Endothelial cell of umbilical vein (primary cell): ENCODE data around the gene CEP97. TPM values are rescaled to one million over a fixed set of nuclear protein-coding genes. Genes with fewer than 3 reads are reported as not detected.

Source experiments
- BruUV-seq: library from RNA; stranded (reverse); fragments of 400-500 nt; replicated peaks from 2 replicates; lab custom pipeline; 2021; lab: Mats Ljungman, UMichigan
- CTCF ChIA-PET: fragments of 300-600, 350-600 bp; sonication (Branson Sonifier 250); formaldehyde crosslinking; loops from one replicate; lab custom pipeline; 2021; ENCODE audit warnings: antibody characterized with exemption, inconsistent platforms; lab: Charles Lee
- POLR2A ChIA-PET: fragments of 300-600, 350-600 bp; sonication (Branson Sonifier 250); formaldehyde crosslinking; loops from one replicate; lab custom pipeline; 2021; ENCODE audit warnings: antibody characterized with exemption, inconsistent platforms; lab: Charles Lee
- DNase-seq: peaks from one replicate; pipeline ENCODE4 v3.0.0-alpha.2; 2011; ENCODE audit warnings: low read depth, low spot score
- FAIRE-seq: peaks from 2 replicates; lab custom pipeline; 2011; peaks lifted over from hg19 to GRCh38; lab: Jason Lieb, UNC
- H2AFZ ChIP-seq: 2 replicates; pipeline ENCODE4 v1.6.0; 2012; ENCODE audit warnings: low read depth, low read length, control low read depth, inconsistent platforms
- H3K27ac ChIP-seq: 2 replicates; pipeline ENCODE4 v1.5.1; 2011; ENCODE audit warnings: low read depth, mild to moderate bottlenecking, control low read depth, low read length, moderate library complexity; ENCODE audit not compliant: insufficient read depth
- H3K27me3 ChIP-seq, 2 experiments: 2 replicates each; pipeline versions ENCODE4 v1.6.0 to v1.6.1; 2011; ENCODE audit warnings: low read length in 2 of 2, mixed read lengths in 1 of 2; ENCODE audit not compliant: control insufficient read depth in 2 of 2, insufficient read depth in 2 of 2
- H3K36me3 ChIP-seq, 2 experiments: 2 replicates in 1 of 2; 3 replicates in 1 of 2; pipeline ENCODE4 v1.5.1; 2011; ENCODE audit warnings: low read length in 2 of 2, mild to moderate bottlenecking in 1 of 2, moderate library complexity in 1 of 2; ENCODE audit not compliant: control insufficient read depth in 2 of 2, insufficient read depth in 2 of 2; ENCODE audit errors: extremely low read depth in 1 of 2
- H3K4me1 ChIP-seq: 3 replicates; pipeline ENCODE4 v1.5.1; 2011; ENCODE audit warnings: mild to moderate bottlenecking, low read length; ENCODE audit not compliant: control insufficient read depth, insufficient read depth; ENCODE audit errors: extremely low read depth
- H3K4me2 ChIP-seq: 2 replicates; pipeline ENCODE4 v1.6.1; 2011; ENCODE audit warnings: low read length, control low read depth, mixed read lengths; ENCODE audit not compliant: insufficient read depth
- H3K4me3 ChIP-seq, 3 experiments: fragments of 200-600 bp in 1 of 3; sonication (generic), shearing (Covaris generic) in 1 of 3; replicated peaks in 1 of 3; 2 replicates each; pipeline ENCODE4 v1.5.1; 2011 to 2016; ENCODE audit warnings: control low read depth in 3 of 3, low read length in 3 of 3, mild to moderate bottlenecking in 2 of 3, inconsistent platforms in 1 of 3, low read depth in 1 of 3, moderate library complexity in 1 of 3; ENCODE audit not compliant: insufficient read depth in 1 of 3
- H3K79me2 ChIP-seq: 2 replicates; pipeline ENCODE4 v1.6.0; 2012; ENCODE audit warnings: low read length, inconsistent platforms; ENCODE audit not compliant: control insufficient read depth, insufficient read depth
- H3K9ac ChIP-seq: replicated peaks from 2 replicates; pipeline ENCODE3; 2011; ENCODE audit warnings: low read length, control low read depth; ENCODE audit not compliant: insufficient read depth; ENCODE audit errors: extremely low read depth
- H3K9me1 ChIP-seq: replicated peaks from 3 replicates; pipeline ENCODE4 v1.6.0; 2011; ENCODE audit warnings: mild to moderate bottlenecking, low read length; ENCODE audit not compliant: control insufficient read depth, insufficient read depth; ENCODE audit errors: extremely low read depth
- H3K9me3 ChIP-seq: replicated peaks from 2 replicates; pipeline ENCODE4 v1.5.1; 2012; ENCODE audit warnings: low read length, inconsistent platforms; ENCODE audit not compliant: control insufficient read depth, insufficient read depth
- H4K20me1 ChIP-seq: replicated peaks from 2 replicates; pipeline ENCODE3; 2011; ENCODE audit warnings: mild to moderate bottlenecking, low read length; ENCODE audit not compliant: control insufficient read depth, insufficient read depth; ENCODE audit errors: extremely low read depth
- FOS ChIP-seq: IDR thresholded peaks from 2 replicates; pipeline ENCODE4 v1.6.1; 2011; ENCODE audit warnings: mild to moderate bottlenecking, low read length, moderate library complexity, borderline replicate concordance; ENCODE audit not compliant: insufficient read depth
- JUN ChIP-seq: IDR thresholded peaks from 2 replicates; pipeline ENCODE4 v1.6.1; 2011; ENCODE audit warnings: borderline replicate concordance, low read depth; ENCODE audit not compliant: insufficient read length, insufficient read depth
- MYC ChIP-seq: IDR thresholded peaks from one replicate; pipeline ENCODE4 v1.6.1; 2011; ENCODE audit warnings: mild to moderate bottlenecking, low read depth, low read length
- POLR2AphosphoS5 ChIP-seq: IDR thresholded peaks from 2 replicates; pipeline ENCODE4 v1.6.1; 2012; ENCODE audit warnings: low read depth, mild to moderate bottlenecking, control low read depth, low read length, moderate library complexity; ENCODE audit not compliant: insufficient read depth
- dilution Hi-C: fragments of 300-500 bp; cut with MboI; formaldehyde crosslinking; loops from one replicate; pipeline ENCODE4 v1.15.0; 2019; ENCODE audit warnings: low sequenced_read_pairs; ENCODE audit not compliant: extremely low pct_ligation_motif_present
- intact Hi-C: fragments of 100-400 bp; cut with micrococcal nuclease; formaldehyde crosslinking; loops from one replicate; pipeline ENCODE4 v1.10.0; 2022
- polyA plus RNA-seq, 4 experiments: library from polyadenylated mRNA; depleted of rRNA in 3 of 4; stranded (reverse) in 3 of 4; unstranded in 1 of 4; fragments of >200 nt; gene quantifications; 2 replicates each; pipeline versions ENCODE4 v1.2.1 to v1.2.3, GENCODE V29; 2011 to 2012; ENCODE audit warnings: missing spikeins in 1 of 4
- total RNA-seq: library from RNA; stranded (reverse); gene quantifications from 2 replicates; pipeline ENCODE4 v1.2.3, GENCODE V29; 2021
- TF ChIP-seq, protein P1 (sequence below), 2 donors: IDR thresholded peaks; 1 replicate in 1 of 2; 2 replicates in 1 of 2; pipeline ENCODE4 v1.5.1; 2011; ENCODE audit warnings: low read length in 2 of 2, mild to moderate bottlenecking in 2 of 2, moderate library complexity in 2 of 2, control low read depth in 1 of 2, inconsistent platforms in 1 of 2, low read depth in 1 of 2; ENCODE audit not compliant: insufficient read depth in 1 of 2; ENCODE audit errors: extremely low read depth in 1 of 2
- TF ChIP-seq, protein P2 (sequence below): IDR thresholded peaks from 2 replicates; pipeline ENCODE4 v1.6.1; 2011; ENCODE audit not compliant: insufficient read depth, insufficient read length

Gene CEP97
- total and polyA plus RNA-seq, 2 donors (not counting 3 experiments of a cell fraction or from before 2014, with no cell fraction given) = 1.9 to 10.3 TPM

DNA sequence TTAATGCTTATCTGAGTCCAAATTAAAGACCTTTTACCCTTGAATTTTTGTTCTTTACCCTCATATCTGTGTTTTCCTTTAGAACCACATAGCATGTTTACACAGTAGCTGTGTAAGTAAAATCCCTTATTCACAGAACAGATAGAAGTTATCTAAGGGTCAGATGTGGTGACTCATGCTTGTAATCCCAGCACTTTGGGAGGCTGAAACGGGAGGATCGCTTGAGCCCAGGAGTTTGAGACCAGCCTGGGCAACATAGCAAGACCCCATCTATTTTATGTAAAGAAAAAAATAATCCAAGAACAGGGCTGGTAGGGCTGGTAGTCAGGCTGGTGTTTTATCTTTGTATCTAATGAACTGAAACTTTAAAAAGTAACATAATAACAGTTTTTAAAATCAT is 77.8 kb downstream of the CEP97 start:
- intact Hi-C loops = loop anchor here (2.0 kb wide), 1 partner anchor 107 kb away; no protein-coding TSS in a partner anchor
- no TSS peak for BruUV-seq
- H3K27me3 ChIP-seq = no peaks in the 10 kb centered on the region

DNA sequence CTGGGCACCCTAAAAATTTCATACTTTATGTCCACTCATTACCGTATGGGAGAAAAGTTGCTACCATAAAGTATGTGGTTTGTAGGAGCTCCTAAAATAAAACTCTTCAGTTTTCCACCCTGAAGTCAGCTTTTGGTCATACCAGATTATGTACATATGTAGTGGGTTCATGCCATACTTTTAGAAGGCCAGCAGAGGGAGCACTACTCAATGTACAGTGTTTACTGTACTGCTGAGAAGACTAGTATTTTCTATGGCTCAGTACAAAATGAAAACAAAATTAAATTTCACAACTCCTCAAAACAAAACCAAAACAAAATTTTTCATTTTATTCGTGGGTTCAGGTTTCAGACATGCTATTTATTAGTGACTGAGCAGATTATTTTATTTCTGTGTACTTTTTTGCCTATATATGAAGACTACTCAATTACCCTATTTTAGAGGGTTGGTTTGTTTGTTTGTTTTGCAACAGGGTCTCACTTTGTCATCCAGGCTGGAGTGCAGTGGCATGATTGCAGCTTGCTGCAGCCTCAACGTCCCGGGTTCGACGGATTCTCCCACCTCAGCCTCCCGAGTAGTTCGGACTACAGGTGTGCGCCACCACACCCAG is 78.9 kb downstream of the CEP97 start:
- no peak overlapping the region for H2AFZ ChIP-seq
- peak; percentile 55 for DNase-seq
- no peaks in the 10 kb centered on the region for H3K79me2 ChIP-seq
- no peak overlapping the region for H3K9ac ChIP-seq
- ChIA-PET POLR2A (no interaction called here), CTCF (interaction anchor here (0.6 to 7.0 kb wide), 31 partner anchors 9 to 734 kb away, joined by 3 to 94 read pairs (median 5); partner anchors contain the start of genes CEP97, NFKBIZ and NXPE3)
- peaks cover 0 to 2% of the 10 kb centered on the region in 2 experiments for H3K36me3 ChIP-seq
- dilution Hi-C loops = no loop called here
- H3K27ac ChIP-seq = no peak overlapping the region
- no peaks in the 10 kb centered on the region for H3K9me3 ChIP-seq
- no peaks in the 10 kb centered on the region for H3K4me1 ChIP-seq
- H3K4me3 ChIP-seq = no peak overlapping the region
- H3K27me3 ChIP-seq = no peaks in the 10 kb centered on the region
- no peaks in the 10 kb centered on the region for H4K20me1 ChIP-seq
- no TSS peak for BruUV-seq
- H3K4me2 ChIP-seq = no peak overlapping the region
- H3K9me1 ChIP-seq = no peaks in the 10 kb centered on the region
- intact Hi-C loops = loop anchor here (2.0 kb wide), 1 partner anchor 108 kb away; no protein-coding TSS in a partner anchor
- TF ChIP-seq MYC = no peak
- TF ChIP-seq JUN = no peak
- TF ChIP-seq POLR2AphosphoS5 = no peak
- TF ChIP-seq, protein P1, sequence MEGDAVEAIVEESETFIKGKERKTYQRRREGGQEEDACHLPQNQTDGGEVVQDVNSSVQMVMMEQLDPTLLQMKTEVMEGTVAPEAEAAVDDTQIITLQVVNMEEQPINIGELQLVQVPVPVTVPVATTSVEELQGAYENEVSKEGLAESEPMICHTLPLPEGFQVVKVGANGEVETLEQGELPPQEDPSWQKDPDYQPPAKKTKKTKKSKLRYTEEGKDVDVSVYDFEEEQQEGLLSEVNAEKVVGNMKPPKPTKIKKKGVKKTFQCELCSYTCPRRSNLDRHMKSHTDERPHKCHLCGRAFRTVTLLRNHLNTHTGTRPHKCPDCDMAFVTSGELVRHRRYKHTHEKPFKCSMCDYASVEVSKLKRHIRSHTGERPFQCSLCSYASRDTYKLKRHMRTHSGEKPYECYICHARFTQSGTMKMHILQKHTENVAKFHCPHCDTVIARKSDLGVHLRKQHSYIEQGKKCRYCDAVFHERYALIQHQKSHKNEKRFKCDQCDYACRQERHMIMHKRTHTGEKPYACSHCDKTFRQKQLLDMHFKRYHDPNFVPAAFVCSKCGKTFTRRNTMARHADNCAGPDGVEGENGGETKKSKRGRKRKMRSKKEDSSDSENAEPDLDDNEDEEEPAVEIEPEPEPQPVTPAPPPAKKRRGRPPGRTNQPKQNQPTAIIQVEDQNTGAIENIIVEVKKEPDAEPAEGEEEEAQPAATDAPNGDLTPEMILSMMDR (IDR thresholded peaks at IDR 0.05; ENCODE audit: extremely low read depth in 1 of 2, insufficient read depth in 1 of 2, low read depth in 1 of 2, low read length in 2 of 2) = peak; percentile 61 to 66
- TF ChIP-seq FOS = no peak
- TF ChIP-seq, protein P2, sequence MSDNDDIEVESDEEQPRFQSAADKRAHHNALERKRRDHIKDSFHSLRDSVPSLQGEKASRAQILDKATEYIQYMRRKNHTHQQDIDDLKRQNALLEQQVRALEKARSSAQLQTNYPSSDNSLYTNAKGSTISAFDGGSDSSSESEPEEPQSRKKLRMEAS = no peak
- FAIRE-seq = peak; percentile 77

More for the DNA sequence above, 77.8 kb downstream of the CEP97 start:
- ChIA-PET CTCF (interaction anchor here (0.7 to 7.0 kb wide), 23 partner anchors 7 to 735 kb away, joined by 3 to 94 read pairs (median 6); partner anchors contain the start of genes NFKBIZ and NXPE3), POLR2A (no interaction called here)
- Histone ChIP-seq H3K9me3 (no peaks in the 10 kb centered on the region), H3K4me3 (no peak overlapping the region), H3K4me2 (no peak overlapping the region), H3K36me3 (peaks cover 0 to 2% of the 10 kb centered on the region in 2 experiments), H4K20me1 (no peaks in the 10 kb centered on the region), H3K4me1 (no peaks in the 10 kb centered on the region), H3K9ac (no peak overlapping the region), H3K9me1 (no peaks in the 10 kb centered on the region), H3K79me2 (no peaks in the 10 kb centered on the region), H3K27ac (no peak overlapping the region), H2AFZ (no peak overlapping the region)
- dilution Hi-C loops = no loop called here
- no peak for DNase-seq
- TF ChIP-seq, protein P2 = no peak
- TF ChIP-seq FOS = no peak
- no peak for FAIRE-seq
